Measurements from ENCODE around the gene GAL3ST2.
"Not testable (repeated sequence)": the region's sequence is repeated elsewhere in the genome, so short reads cannot be mapped to it uniquely, and the experiment has no call there.

The GAL3ST2 gene

GRCh38 chr2:241810307-241811200, 33.9 kb downstream of the GAL3ST2 start:
- DNase-seq: peak; percentile 31

GRCh38 chr2:241811201-241811951, 34.8 kb downstream of the GAL3ST2 start:
- DNase-seq: peak; percentile 29

- no peak for DNase-seq
Observed at GRCh38 chr2:241811952-241812729, 35.5 kb downstream of the GAL3ST2 start.

GRCh38 chr2:241812730-241813643, 36.4 kb downstream of the GAL3ST2 start:
- DNase-seq: peak; percentile 28

GRCh38 chr2:241813644-241814392, 37.2 kb downstream of the GAL3ST2 start:
- peak; percentile 30 for DNase-seq

DNA sequence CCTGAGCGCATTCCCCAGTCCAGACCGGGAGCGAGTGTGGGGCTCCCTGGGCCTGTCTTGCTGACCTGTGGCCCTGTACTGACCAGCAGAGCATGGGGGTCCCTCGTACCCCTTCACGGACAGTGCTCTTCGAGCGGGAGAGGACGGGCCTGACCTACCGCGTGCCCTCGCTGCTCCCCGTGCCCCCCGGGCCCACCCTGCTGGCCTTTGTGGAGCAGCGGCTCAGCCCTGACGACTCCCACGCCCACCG, 37.7 kb downstream of the GAL3ST2 start:
- DNase-seq: no peak

DNA sequence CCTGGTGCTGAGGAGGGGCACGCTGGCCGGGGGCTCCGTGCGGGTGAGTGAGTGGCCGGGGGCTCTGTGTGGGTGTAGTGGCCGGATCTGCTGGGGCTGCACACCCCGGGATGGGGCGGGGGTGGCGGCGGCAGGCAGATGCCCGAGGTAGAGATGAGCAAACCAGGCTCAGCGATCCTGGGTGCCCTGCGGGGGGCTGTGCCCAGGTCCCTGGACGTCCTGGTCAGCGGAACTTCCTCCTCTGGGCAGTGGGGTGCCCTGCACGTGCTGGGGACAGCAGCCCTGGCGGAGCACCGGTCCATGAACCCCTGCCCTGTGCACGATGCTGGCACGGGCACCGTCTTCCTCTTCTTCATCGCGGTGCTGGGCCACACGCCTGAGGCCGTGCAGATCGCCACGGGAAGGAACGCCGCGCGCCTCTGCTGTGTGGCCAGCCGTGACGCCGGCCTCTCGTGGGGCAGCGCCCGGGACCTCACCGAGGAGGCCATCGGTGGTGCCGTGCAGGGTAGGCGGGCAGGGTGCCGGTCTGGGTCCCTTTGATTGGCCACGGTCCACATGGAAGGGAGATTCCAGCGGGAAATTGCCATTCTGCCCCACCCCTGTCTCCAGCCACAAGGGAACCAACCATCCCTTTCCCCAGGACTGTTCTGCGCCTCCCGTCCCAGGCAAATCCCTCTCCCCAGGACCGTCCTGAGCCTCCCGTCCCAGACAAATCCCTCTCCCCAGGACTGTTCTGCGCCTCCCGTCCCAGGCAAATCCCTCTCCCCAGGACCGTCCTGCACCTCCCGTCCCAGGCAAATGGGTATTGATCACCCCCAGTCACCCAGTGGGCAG, 38.2 kb downstream of the GAL3ST2 start:
- peak; percentile 29 for DNase-seq

GRCh38 chr2:241815477-241816430, 39.1 kb downstream of the GAL3ST2 start:
- peak; percentile 30 for DNase-seq

- peak; percentile 29 for DNase-seq
Observed at GRCh38 chr2:241816431-241817121, 40.0 kb downstream of the GAL3ST2 start.

DNA sequence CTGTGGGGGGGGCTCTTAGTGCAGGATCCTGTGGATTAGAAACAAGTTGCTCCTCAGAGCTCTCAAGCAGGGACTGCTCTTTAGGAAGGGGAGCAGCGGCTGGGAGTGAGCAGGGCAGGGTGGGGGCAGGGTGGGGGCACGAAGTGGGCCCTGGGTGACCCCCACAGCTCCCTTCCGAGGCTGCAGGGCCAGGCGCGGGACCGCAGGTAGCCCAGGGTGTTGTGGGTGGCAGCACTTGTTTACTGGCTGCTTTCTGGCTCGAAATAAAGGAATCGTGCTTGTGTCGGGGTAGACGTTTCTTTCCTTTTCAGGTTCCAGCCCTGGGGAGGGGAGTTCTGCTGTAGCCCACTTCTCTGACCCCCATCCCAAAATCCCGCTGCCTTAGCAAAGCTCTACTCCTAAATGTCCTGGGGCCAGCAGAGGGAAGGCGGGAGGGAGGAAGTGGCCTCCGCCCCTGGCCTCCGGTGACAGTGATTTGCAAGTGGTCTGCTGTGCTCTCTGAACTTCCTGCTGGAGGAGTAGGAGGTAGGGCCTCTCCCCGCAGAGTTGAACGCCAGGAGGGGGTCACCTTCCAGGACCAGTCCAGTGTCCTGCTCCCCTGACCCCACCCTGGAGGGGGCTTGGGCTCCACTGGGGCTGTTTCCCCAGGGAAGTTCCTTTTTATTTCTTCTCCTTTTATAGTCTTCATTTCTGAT, 40.7 kb downstream of the GAL3ST2 start:
- DNase-seq: peak; percentile 29

DNA sequence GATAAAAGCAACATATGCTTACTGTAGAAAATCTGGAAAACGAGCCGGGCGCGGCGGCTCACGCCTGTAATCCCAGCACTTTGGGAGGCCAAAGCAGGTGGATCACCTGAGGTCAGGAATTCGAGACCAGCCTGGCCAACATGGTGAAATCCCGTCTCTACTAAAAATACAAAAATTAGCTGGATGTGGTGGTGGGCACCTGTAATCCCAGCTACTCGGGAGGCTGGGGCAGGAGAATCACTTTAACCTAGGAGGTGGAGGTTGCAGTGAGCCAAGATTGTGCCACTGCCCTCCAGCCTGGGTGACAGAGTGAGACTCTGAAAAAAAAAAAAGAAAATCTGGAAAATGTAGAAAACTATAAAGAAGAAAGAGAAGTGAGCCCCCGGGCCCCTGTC, 41.2 kb downstream of the GAL3ST2 start:
- not testable (repeated sequence) for DNase-seq

DNA sequence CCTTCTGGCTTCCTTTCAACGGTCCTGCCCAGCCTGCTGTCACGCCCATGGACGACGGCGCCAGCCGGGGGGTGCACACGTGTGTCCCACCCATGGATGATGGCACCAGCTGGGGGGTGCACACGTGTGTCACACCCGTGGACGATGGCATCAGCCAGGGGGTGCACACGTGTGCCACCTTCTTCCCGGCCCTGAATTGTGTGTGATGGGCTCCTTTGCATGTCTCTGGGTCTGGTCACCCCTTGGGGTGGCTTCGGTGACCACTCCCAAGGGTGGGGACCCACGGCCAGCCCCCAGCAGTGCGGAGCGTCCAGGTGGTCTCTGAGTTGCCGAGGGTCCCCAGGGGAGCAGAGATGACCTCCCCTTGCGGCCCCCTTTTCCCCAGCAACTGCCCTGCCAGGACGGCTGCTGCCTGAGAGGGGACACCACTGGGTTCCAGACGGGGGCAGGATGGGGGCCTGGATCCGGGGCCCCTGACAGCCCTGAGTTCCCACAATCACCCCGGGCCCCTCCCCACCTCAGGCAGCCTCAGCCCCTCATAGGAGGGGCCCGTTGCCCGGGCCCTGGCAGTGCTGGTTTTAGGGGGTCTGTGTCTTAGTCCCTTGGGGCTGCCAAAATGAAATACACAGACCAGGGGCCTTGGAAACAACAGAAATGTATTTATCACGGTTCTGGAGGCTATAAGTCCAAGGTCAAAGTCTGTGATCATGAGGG, 41.8 kb downstream of the GAL3ST2 start:
- no peak for DNase-seq

DNA sequence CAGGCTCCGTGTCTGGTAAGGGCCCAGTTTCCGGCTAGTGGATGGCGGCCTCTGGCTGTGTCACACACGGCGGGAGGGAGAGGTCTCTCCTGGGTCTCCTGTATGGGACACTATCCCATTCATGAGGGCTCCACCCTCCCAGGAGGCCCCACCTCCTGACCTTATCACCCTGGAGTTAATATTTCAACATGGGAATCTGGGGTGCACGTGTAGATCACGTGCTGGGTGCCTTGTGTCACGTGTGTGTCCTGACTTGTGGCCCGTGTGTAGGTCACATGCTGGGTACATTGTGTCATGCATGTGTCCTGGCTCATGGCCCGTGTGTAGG, 42.3 kb downstream of the GAL3ST2 start:
- no peak for DNase-seq

DNA sequence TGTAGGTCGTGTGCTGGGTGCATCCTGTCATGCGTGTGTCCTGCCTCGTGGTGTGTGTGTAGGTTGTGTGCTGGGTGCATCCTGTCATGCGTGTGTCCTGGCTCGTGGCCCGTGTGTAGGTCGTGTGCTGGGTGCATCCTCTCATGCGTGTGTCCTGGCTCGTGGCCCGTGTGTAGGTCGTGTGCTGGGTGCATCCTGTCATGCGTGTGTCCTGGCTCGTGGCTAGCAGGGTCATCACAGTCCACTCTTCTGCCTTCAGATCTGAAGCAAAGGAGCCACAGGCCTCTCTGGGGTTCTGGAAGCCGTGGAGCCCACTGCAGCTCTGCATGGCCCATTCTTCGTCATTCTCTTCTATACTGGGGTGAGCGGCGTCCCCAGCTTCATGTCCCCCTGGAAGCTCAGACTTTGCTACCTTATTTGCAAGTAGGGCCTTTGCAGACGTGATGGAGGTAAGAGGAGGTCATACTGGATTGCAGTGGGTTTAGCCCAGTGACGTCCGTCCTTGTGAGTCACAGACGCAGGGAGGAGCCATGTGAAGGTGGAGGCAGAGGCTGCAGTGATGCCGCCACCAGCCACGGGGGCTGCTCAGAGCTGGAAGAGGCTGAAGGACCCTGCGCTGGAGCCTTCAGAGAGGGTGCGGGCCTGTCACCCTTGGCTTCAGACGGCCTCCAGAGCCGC, 43.5 kb downstream of the GAL3ST2 start:
- not testable (repeated sequence) for DNase-seq

GRCh38 chr2:241820625-241821384, 44.2 kb downstream of the GAL3ST2 start:
- no peak for DNase-seq

Data from activated CD4-positive, CD25-positive, alpha-beta regulatory T cell treated with anti-CD3 and anti-CD28 coated beads, Interleukin-2, amount 50 U/mL, for 72 hours (primary cell).